HepG2 (cell line): ENCODE data around the gene TUBB4B. TPM values are rescaled to one million over a fixed set of nuclear protein-coding genes. Genes with fewer than 3 reads are reported as not detected.
A peak's percentile ranks its signal among the peaks of the same experiment; 100 is the strongest.

ENCODE experiments used
- ATF1 ChIP-seq: IDR thresholded peaks from 2 replicates; pipeline ENCODE4 v1.6.1; 2016; ENCODE audit warnings: mild to moderate bottlenecking, control low read depth
- CHCHD3 ChIP-seq: sonication (generic); formaldehyde crosslinking; IDR thresholded peaks from 2 replicates; pipeline ENCODE4 v1.8.0; 2022; ENCODE audit warnings: mild to moderate bottlenecking, missing genetic modification reagents, moderate library complexity
- FOXA1 ChIP-seq, 2 experiments: fragments of 450-650 bp in 1 of 2; sonication (generic) in 1 of 2; formaldehyde crosslinking in 1 of 2; IDR thresholded peaks; 2 replicates each; pipeline versions ENCODE4 v1.4.0 to v1.6.1; 2016 to 2020; ENCODE audit warnings: missing genetic modification reagents in 1 of 2
- KAT8 ChIP-seq: IDR thresholded peaks from 2 replicates; pipeline ENCODE4 v1.6.1; 2016; ENCODE audit warnings: missing genetic modification reagents, missing compliant biosample characterization
- ZKSCAN8 ChIP-seq: IDR thresholded peaks from 2 replicates; pipeline ENCODE4 v1.6.1; 2016; ENCODE audit warnings: borderline replicate concordance, missing genetic modification reagents, missing compliant biosample characterization
- ZNF282 ChIP-seq: fragments of 450-650 bp; IDR thresholded peaks from 2 replicates; pipeline ENCODE4 v1.6.1; 2018; ENCODE audit not compliant: partially characterized antibody
- ZNF530 ChIP-seq: sonication (generic); formaldehyde crosslinking; IDR thresholded peaks from 2 replicates; pipeline ENCODE4 v1.5.0; 2020; ENCODE audit warnings: low read depth, mild to moderate bottlenecking, missing genetic modification reagents
- ZNF720 ChIP-seq: sonication (generic); formaldehyde crosslinking; IDR thresholded peaks from 2 replicates; pipeline ENCODE4 v1.4.0; 2020; ENCODE audit warnings: missing genetic modification reagents
- ZNF746 ChIP-seq: sonication (generic); formaldehyde crosslinking; IDR thresholded peaks from 2 replicates; pipeline ENCODE4 v1.8.0; 2022; ENCODE audit warnings: mild to moderate bottlenecking, missing genetic modification reagents
- ZNF772 ChIP-seq: sonication (generic); formaldehyde crosslinking; IDR thresholded peaks from 2 replicates; pipeline ENCODE4 v1.5.0; 2020; ENCODE audit warnings: mild to moderate bottlenecking, missing genetic modification reagents
- ZSCAN20 ChIP-seq: sonication (generic); formaldehyde crosslinking; IDR thresholded peaks from 2 replicates; pipeline ENCODE4 v1.4.0; 2020; ENCODE audit warnings: missing genetic modification reagents, mild to moderate bottlenecking, borderline replicate concordance
- polyA plus RNA-seq, 8 experiments: library from polyadenylated mRNA; depleted of rRNA in 3 of 8; stranded (reverse) in 7 of 8; unstranded in 1 of 8; fragments of >200 nt; fragmentation: Illumina TruSeq in 4 of 8; extraction: Trizol in 4 of 8; gene quantifications; 2 replicates each; pipeline versions ENCODE4 v1.2.1 to v1.2.3, GENCODE V29; 2011 to 2016; ENCODE audit warnings: low read depth in 4 of 8, missing spikeins in 1 of 8, mixed read lengths in 1 of 8; ENCODE audit not compliant: insufficient read depth in 1 of 8
- total RNA-seq, 5 experiments: library from RNA; depleted of rRNA; stranded (reverse); fragments of >200 nt; fragmentation: Illumina TruSeq; extraction: Trizol; gene quantifications; 2 replicates each; pipeline ENCODE4 v1.2.3, GENCODE V29; 2016; ENCODE audit warnings: low read depth in 1 of 5
- TF ChIP-seq, protein P1 (sequence below), 2 experiments: fragments of 450-650 bp in 1 of 2; sonication (generic) in 1 of 2; formaldehyde crosslinking in 1 of 2; IDR thresholded peaks; 2 replicates each; pipeline versions ENCODE4 v1.6.1 to v1.8.0; 2016 to 2022; ENCODE audit warnings: antibody characterized with exemption in 1 of 2, mild to moderate bottlenecking in 1 of 2, missing genetic modification reagents in 1 of 2
- TF ChIP-seq, protein P2 (sequence below): sonication (generic); formaldehyde crosslinking; IDR thresholded peaks from 2 replicates; pipeline ENCODE4 v1.5.0; 2020; ENCODE audit warnings: mild to moderate bottlenecking, missing genetic modification reagents
- TF ChIP-seq, protein P3 (sequence below): sonication (generic); formaldehyde crosslinking; IDR thresholded peaks from 2 replicates; pipeline ENCODE4 v1.4.0; 2020; ENCODE audit warnings: missing genetic modification reagents
- TF ChIP-seq, protein P4 (sequence below): IDR thresholded peaks from 2 replicates; pipeline ENCODE4 v1.6.1; 2018; ENCODE audit warnings: missing genetic modification reagents, mild to moderate bottlenecking, missing compliant biosample characterization
- TF ChIP-seq, protein P5 (sequence below), 2 experiments: fragments of 450-650 bp in 1 of 2; sonication (generic) in 1 of 2; formaldehyde crosslinking; IDR thresholded peaks; 2 replicates each; pipeline versions ENCODE4 v1.5.0 to v1.8.0; 2020 to 2022; ENCODE audit warnings: mild to moderate bottlenecking in 1 of 2, missing genetic modification reagents in 1 of 2

The TUBB4B gene
- total and polyA plus RNA-seq, 2 of the 13 experiments (the other 11 are each of a cell fraction or from before 2014, with no cell fraction given): 182 to 412 TPM

DNA sequence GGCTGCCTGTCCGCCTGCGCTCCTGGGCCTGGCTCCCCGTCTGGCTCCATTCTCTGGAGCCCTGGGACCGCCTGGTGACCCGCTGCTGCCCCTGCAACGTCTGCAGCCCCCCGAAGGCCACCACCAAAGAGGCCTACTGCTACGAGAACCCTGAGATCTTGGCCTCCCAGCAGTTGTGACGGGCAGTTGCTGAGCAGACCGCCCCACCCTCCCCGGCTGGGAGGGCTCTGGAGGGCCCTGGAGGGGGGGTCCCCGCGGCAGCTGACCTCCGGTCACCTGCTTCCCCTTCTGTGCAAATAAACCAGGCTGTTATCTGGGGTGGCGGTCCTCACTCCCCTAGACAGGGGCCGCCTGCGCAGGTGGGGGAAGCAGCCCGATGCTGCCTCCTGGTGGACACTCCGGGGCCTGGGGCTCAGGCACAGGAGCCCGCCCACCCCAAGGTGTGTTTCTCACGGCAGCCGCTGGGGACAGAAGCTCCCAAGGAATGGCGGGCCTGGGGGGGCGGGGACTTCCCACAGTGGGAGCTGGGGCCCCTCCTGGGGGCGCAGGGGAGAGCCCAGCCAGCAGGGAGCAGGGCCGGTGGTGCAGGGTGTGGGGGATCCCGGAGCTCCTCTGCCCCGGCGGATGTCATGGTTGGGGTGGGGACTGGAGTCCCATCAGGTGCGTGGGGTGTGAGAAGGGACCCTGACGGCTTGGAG, 4.7 kb upstream of the TUBB4B start (continued):
- TF ChIP-seq, protein P1, sequence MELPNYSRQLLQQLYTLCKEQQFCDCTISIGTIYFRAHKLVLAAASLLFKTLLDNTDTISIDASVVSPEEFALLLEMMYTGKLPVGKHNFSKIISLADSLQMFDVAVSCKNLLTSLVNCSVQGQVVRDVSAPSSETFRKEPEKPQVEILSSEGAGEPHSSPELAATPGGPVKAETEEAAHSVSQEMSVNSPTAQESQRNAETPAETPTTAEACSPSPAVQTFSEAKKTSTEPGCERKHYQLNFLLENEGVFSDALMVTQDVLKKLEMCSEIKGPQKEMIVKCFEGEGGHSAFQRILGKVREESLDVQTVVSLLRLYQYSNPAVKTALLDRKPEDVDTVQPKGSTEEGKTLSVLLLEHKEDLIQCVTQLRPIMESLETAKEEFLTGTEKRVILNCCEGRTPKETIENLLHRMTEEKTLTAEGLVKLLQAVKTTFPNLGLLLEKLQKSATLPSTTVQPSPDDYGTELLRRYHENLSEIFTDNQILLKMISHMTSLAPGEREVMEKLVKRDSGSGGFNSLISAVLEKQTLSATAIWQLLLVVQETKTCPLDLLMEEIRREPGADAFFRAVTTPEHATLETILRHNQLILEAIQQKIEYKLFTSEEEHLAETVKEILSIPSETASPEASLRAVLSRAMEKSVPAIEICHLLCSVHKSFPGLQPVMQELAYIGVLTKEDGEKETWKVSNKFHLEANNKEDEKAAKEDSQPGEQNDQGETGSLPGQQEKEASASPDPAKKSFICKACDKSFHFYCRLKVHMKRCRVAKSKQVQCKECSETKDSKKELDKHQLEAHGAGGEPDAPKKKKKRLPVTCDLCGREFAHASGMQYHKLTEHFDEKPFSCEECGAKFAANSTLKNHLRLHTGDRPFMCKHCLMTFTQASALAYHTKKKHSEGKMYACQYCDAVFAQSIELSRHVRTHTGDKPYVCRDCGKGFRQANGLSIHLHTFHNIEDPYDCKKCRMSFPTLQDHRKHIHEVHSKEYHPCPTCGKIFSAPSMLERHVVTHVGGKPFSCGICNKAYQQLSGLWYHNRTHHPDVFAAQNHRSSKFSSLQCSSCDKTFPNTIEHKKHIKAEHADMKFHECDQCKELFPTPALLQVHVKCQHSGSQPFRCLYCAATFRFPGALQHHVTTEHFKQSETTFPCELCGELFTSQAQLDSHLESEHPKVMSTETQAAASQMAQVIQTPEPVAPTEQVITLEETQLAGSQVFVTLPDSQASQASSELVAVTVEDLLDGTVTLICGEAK (IDR thresholded peaks at IDR 0.05): no peak
- TF ChIP-seq, protein P1 (CRISPR knock-in tag; IDR thresholded peaks at IDR 0.05): no peak; the same call in 1 of the 2 replicates
- no peak for TF ChIP-seq ATF1 (CRISPR knock-in tag)
- peak; percentile 49; the same call in 1 of the 2 replicates for TF ChIP-seq ZSCAN20
- peak; percentile 82 for TF ChIP-seq KAT8
- TF ChIP-seq ZNF772 (CRISPR knock-in tag): no peak
- no peak for TF ChIP-seq CHCHD3
- TF ChIP-seq, protein P2, sequence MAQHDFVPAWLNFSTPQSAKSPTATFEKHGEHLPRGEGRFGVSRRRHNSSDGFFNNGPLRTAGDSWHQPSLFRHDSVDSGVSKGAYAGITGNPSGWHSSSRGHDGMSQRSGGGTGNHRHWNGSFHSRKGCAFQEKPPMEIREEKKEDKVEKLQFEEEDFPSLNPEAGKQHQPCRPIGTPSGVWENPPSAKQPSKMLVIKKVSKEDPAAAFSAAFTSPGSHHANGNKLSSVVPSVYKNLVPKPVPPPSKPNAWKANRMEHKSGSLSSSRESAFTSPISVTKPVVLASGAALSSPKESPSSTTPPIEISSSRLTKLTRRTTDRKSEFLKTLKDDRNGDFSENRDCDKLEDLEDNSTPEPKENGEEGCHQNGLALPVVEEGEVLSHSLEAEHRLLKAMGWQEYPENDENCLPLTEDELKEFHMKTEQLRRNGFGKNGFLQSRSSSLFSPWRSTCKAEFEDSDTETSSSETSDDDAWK (CRISPR knock-in tag): no peak
- peak; percentile 98 for TF ChIP-seq ZNF746 (CRISPR knock-in tag)
- peak; percentile 42; the same call in 1 of the 2 replicates for TF ChIP-seq ZKSCAN8 (CRISPR knock-in tag)
- TF ChIP-seq ZNF282: no peak
- TF ChIP-seq, protein P3, sequence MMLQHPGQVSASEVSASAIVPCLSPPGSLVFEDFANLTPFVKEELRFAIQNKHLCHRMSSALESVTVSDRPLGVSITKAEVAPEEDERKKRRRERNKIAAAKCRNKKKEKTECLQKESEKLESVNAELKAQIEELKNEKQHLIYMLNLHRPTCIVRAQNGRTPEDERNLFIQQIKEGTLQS (CRISPR knock-in tag): no peak
- TF ChIP-seq, protein P4, sequence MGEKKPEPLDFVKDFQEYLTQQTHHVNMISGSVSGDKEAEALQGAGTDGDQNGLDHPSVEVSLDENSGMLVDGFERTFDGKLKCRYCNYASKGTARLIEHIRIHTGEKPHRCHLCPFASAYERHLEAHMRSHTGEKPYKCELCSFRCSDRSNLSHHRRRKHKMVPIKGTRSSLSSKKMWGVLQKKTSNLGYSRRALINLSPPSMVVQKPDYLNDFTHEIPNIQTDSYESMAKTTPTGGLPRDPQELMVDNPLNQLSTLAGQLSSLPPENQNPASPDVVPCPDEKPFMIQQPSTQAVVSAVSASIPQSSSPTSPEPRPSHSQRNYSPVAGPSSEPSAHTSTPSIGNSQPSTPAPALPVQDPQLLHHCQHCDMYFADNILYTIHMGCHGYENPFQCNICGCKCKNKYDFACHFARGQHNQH (CRISPR knock-in tag): 0 out of 2 replicates have a peak, but pooled peaks have one; percentile 44
- no peak for TF ChIP-seq ZNF530 (CRISPR knock-in tag)
- TF ChIP-seq, protein P5, sequence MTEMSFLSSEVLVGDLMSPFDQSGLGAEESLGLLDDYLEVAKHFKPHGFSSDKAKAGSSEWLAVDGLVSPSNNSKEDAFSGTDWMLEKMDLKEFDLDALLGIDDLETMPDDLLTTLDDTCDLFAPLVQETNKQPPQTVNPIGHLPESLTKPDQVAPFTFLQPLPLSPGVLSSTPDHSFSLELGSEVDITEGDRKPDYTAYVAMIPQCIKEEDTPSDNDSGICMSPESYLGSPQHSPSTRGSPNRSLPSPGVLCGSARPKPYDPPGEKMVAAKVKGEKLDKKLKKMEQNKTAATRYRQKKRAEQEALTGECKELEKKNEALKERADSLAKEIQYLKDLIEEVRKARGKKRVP (CRISPR knock-in tag; IDR thresholded peaks at IDR 0.05): peak in 1 of 2 experiments; percentile 59; a peak in 2 of 4 replicates
- no peak for TF ChIP-seq FOXA1 (IDR thresholded peaks at IDR 0.05)
- TF ChIP-seq FOXA1 (CRISPR knock-in tag; IDR thresholded peaks at IDR 0.05): peak; percentile 74
- no peak for TF ChIP-seq ZNF720 (CRISPR knock-in tag)
